Measurements from ENCODE around the gene THRB. TPM values are rescaled to one million over a fixed set of nuclear protein-coding genes. Genes with fewer than 3 reads are reported as not detected.

The THRB gene
- total RNA-seq, 1 experiment from 2014 or later: 5.8 TPM

DNA sequence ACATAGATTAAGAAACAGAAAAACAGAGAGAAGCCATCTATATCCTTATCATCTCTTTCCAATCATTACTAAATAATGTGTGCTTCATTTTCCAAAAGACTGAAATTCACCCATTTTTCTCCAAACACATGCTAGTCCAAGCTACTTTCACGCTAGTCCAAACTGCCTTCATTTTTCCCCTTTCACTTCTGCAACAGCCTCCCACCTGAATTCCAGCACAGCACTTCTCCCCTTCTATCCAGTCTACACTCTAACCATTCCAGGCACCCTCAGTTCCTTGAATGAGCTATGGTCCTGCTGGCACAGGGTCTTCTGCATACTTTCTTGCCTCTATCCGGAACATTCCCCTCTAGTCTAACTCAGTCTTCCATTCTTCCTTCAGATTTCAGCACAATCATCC is 112.0 kb downstream of the THRB start (continued):
- TF ChIP-seq ZNF219 (CRISPR knock-in tag; IDR thresholded peaks at IDR 0.05; ENCODE audit: borderline replicate concordance) (no peak), MXD4 (CRISPR knock-in tag; IDR thresholded peaks at IDR 0.05; ENCODE audit: borderline replicate concordance) (no peak)
- TF ChIP-seq, protein P1, sequence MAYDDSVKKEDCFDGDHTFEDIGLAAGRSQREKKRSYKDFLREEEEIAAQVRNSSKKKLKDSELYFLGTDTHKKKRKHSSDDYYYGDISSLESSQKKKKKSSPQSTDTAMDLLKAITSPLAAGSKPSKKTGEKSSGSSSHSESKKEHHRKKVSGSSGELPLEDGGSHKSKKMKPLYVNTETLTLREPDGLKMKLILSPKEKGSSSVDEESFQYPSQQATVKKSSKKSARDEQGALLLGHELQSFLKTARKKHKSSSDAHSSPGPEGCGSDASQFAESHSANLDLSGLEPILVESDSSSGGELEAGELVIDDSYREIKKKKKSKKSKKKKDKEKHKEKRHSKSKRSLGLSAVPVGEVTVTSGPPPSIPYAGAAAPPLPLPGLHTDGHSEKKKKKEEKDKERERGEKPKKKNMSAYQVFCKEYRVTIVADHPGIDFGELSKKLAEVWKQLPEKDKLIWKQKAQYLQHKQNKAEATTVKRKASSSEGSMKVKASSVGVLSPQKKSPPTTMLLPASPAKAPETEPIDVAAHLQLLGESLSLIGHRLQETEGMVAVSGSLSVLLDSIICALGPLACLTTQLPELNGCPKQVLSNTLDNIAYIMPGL (CRISPR knock-in tag; IDR thresholded peaks at IDR 0.05): no peak

DNA sequence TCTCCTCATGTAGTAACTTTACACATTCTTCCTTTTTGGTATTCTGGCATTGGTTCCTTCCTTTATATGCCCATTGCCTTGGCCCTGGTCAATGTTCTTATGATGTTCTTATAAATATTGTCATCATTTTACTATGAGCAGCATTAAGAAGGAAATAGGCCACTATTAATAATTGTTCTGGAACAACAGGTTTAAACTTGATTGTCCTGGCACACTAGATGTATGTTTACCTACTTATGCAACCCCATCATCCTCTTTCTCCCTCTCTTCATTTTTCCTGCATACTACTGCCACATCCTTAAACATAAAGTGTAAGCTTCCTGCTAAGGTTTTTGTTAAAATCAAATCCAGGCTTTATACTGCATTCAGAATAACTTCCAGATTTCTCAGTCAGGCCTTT is 114.7 kb downstream of the THRB start:
- ATAC-seq (no peak), DNase-seq (ENCODE audit: low spot score) (no peak)
- Mint-ChIP-seq H3K27ac (no peak overlapping the region), H3K4me3 (no peak overlapping the region), H3K4me1 (no peaks in the 10 kb centered on the region), H3K27me3 (ENCODE audit: low read depth) (no peaks in the 10 kb centered on the region; the same call in 1 of the 2 replicates), H3K36me3 (no peaks in the 10 kb centered on the region), H3K9me3 (no peaks in the 10 kb centered on the region)
- TF ChIP-seq, protein P2, sequence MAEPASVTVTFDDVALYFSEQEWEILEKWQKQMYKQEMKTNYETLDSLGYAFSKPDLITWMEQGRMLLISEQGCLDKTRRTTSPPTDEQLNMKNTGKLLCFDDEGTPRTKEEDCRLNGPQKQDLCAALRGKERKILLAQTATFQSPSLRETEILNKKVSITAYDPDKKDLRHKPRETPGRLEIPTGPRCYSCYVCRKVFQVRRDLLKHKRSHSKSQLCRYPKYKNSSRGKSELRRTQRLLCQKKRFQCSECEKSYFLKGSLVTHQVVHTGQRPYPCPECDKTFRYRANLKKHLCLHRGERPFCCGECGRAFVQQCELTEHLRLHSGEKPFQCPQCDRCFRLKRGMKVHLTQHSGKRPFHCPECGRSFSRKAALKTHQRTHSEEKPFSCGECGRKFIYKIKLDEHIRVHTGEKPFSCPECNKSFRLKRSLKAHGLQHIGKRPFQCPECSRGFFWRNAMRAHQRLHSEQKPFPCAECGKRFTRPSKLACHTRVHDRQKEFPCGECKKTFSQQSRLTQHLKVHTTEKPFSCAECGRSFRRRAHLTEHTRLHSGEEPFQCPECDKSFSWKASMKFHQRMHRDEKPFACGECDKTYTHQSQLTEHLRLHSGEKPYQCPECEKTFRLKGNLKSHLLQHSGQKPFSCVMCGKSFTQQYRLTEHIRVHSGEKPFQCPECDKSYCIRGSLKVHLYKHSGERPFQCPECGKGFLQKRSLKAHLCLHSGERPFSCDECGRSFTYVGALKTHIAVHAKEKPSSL (CRISPR knock-in tag; conservative IDR thresholded peaks at IDR 0.05): no peak
- TF ChIP-seq FOXJ3 (CRISPR knock-in tag; IDR thresholded peaks at IDR 0.05; ENCODE audit: borderline replicate concordance) (no peak), ZBTB21 (CRISPR knock-in tag; IDR thresholded peaks at IDR 0.05; ENCODE audit: borderline replicate concordance) (no peak), ELF4 (CRISPR knock-in tag; IDR thresholded peaks at IDR 0.05; ENCODE audit: low read depth) (no peak), GABPB1 (CRISPR knock-in tag; IDR thresholded peaks at IDR 0.05) (no peak), ZNF317 (CRISPR knock-in tag; IDR thresholded peaks at IDR 0.05; ENCODE audit: borderline replicate concordance, low read depth) (no peak), TEAD1 (CRISPR knock-in tag; IDR thresholded peaks at IDR 0.05) (no peak), ZNF219 (CRISPR knock-in tag; IDR thresholded peaks at IDR 0.05; ENCODE audit: borderline replicate concordance) (no peak), ZNF423 (CRISPR knock-in tag; IDR thresholded peaks at IDR 0.05) (no peak), EMX1 (CRISPR knock-in tag; IDR thresholded peaks at IDR 0.05) (no peak), ATF1 (CRISPR knock-in tag; IDR thresholded peaks at IDR 0.05) (no peak), SP1 (CRISPR knock-in tag; conservative IDR thresholded peaks at IDR 0.05) (no peak), OVOL2 (CRISPR knock-in tag; IDR thresholded peaks at IDR 0.05; ENCODE audit: borderline replicate concordance) (no peak), JAZF1 (CRISPR knock-in tag; IDR thresholded peaks at IDR 0.05) (no peak)
- TF ChIP-seq, protein P3, sequence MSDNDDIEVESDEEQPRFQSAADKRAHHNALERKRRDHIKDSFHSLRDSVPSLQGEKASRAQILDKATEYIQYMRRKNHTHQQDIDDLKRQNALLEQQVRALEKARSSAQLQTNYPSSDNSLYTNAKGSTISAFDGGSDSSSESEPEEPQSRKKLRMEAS (CRISPR knock-in tag; IDR thresholded peaks at IDR 0.05): no peak
- TF ChIP-seq, protein P4, sequence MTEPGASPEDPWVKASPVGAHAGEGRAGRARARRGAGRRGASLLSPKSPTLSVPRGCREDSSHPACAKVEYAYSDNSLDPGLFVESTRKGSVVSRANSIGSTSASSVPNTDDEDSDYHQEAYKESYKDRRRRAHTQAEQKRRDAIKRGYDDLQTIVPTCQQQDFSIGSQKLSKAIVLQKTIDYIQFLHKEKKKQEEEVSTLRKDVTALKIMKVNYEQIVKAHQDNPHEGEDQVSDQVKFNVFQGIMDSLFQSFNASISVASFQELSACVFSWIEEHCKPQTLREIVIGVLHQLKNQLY (CRISPR knock-in tag; IDR thresholded peaks at IDR 0.05): no peak
- TF ChIP-seq, protein P5, sequence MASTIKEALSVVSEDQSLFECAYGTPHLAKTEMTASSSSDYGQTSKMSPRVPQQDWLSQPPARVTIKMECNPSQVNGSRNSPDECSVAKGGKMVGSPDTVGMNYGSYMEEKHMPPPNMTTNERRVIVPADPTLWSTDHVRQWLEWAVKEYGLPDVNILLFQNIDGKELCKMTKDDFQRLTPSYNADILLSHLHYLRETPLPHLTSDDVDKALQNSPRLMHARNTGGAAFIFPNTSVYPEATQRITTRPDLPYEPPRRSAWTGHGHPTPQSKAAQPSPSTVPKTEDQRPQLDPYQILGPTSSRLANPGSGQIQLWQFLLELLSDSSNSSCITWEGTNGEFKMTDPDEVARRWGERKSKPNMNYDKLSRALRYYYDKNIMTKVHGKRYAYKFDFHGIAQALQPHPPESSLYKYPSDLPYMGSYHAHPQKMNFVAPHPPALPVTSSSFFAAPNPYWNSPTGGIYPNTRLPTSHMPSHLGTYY (CRISPR knock-in tag; IDR thresholded peaks at IDR 0.05): no peak
- TF ChIP-seq, protein P6, sequence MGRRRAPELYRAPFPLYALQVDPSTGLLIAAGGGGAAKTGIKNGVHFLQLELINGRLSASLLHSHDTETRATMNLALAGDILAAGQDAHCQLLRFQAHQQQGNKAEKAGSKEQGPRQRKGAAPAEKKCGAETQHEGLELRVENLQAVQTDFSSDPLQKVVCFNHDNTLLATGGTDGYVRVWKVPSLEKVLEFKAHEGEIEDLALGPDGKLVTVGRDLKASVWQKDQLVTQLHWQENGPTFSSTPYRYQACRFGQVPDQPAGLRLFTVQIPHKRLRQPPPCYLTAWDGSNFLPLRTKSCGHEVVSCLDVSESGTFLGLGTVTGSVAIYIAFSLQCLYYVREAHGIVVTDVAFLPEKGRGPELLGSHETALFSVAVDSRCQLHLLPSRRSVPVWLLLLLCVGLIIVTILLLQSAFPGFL (CRISPR knock-in tag; IDR thresholded peaks at IDR 0.05; ENCODE audit: borderline replicate concordance): no peak
- TF ChIP-seq, protein P7, sequence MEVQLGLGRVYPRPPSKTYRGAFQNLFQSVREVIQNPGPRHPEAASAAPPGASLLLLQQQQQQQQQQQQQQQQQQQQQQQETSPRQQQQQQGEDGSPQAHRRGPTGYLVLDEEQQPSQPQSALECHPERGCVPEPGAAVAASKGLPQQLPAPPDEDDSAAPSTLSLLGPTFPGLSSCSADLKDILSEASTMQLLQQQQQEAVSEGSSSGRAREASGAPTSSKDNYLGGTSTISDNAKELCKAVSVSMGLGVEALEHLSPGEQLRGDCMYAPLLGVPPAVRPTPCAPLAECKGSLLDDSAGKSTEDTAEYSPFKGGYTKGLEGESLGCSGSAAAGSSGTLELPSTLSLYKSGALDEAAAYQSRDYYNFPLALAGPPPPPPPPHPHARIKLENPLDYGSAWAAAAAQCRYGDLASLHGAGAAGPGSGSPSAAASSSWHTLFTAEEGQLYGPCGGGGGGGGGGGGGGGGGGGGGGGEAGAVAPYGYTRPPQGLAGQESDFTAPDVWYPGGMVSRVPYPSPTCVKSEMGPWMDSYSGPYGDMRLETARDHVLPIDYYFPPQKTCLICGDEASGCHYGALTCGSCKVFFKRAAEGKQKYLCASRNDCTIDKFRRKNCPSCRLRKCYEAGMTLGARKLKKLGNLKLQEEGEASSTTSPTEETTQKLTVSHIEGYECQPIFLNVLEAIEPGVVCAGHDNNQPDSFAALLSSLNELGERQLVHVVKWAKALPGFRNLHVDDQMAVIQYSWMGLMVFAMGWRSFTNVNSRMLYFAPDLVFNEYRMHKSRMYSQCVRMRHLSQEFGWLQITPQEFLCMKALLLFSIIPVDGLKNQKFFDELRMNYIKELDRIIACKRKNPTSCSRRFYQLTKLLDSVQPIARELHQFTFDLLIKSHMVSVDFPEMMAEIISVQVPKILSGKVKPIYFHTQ (CRISPR knock-in tag; IDR thresholded peaks at IDR 0.05): no peak
- POLR2A ChIA-PET: no interaction called here
- CTCF ChIA-PET: no interaction called here
